ENCODE measurements around the gene CHAF1B. TPM values are rescaled to one million over a fixed set of nuclear protein-coding genes. Genes with fewer than 3 reads are reported as not detected.

CHAF1B gene
- total and polyA plus RNA-seq, 8 donors = 4.1 to 11.6 (median 9.4) TPM

GRCh38 chr21:36344931-36345330 lies 40.3 kb upstream of the CHAF1B start:
- H3K9me3 ChIP-seq = no peaks in the 10 kb centered on the region
- ATAC-seq (no peak), DNase-seq (no peak)
- no peak overlapping the region for H3K27ac ChIP-seq
- no peaks in the 10 kb centered on the region for H3K27me3 ChIP-seq
- intact Hi-C loops (cut with DNase I) = no loop called here
- no peak overlapping the region for H3K4me3 ChIP-seq
- no peak for TF ChIP-seq CTCF (IDR thresholded peaks at IDR 0.05)
- no peaks in the 10 kb centered on the region for H3K4me1 ChIP-seq
- peaks cover 0 to 100% of the 10 kb centered on the region in 2 donors for H3K36me3 ChIP-seq

GRCh38 chr21:36347278-36347961 lies 37.8 kb upstream of the CHAF1B start:
- DNase-seq = no peak
- intact Hi-C loops (cut with DNase I) = no loop called here
- Histone ChIP-seq H3K4me3 (no peak overlapping the region), H3K27me3 (no peaks in the 10 kb centered on the region), H3K4me1 (no peaks in the 10 kb centered on the region), H3K9me3 (no peaks in the 10 kb centered on the region), H3K36me3 (peaks cover 0 to 98% of the 10 kb centered on the region in 2 donors), H3K27ac (no peak overlapping the region)
- no peak for ATAC-seq
- TF ChIP-seq CTCF (IDR thresholded peaks at IDR 0.05) = no peak

GRCh38 chr21:36347962-36348328 lies 37.2 kb upstream of the CHAF1B start:
- H3K36me3 ChIP-seq = peaks cover 0 to 98% of the 10 kb centered on the region in 2 donors
- no peaks in the 10 kb centered on the region for H3K9me3 ChIP-seq
- H3K4me1 ChIP-seq = no peaks in the 10 kb centered on the region
- ATAC-seq (no peak), DNase-seq (no peak)
- H3K4me3 ChIP-seq = no peak overlapping the region
- no peak overlapping the region for H3K27ac ChIP-seq
- TF ChIP-seq CTCF (IDR thresholded peaks at IDR 0.05) = no peak
- intact Hi-C loops (cut with DNase I) = no loop called here
- H3K27me3 ChIP-seq = no peaks in the 10 kb centered on the region

GRCh38 chr21:36349315-36349714 lies 35.9 kb upstream of the CHAF1B start:
- ATAC-seq = no peak

More at GRCh38 chr21:36349315-36349714, 35.9 kb upstream of the CHAF1B start:
- no peak overlapping the region for H3K4me3 ChIP-seq
- no peaks in the 10 kb centered on the region for H3K9me3 ChIP-seq
- no peak overlapping the region for H3K27ac ChIP-seq
- intact Hi-C loops (cut with DNase I) = no loop called here
- peaks cover 0 to 95% of the 10 kb centered on the region in 2 donors for H3K36me3 ChIP-seq
- DNase-seq = no peak
- H3K27me3 ChIP-seq = no peaks in the 10 kb centered on the region
- TF ChIP-seq CTCF (IDR thresholded peaks at IDR 0.05) = no peak
- H3K4me1 ChIP-seq = no peaks in the 10 kb centered on the region
